Activated T-helper 2 cell treated with anti-CD3 and anti-CD28 coated beads, Interferon-gamma antibody, Interleukin-2, Interleukin-4, amounts not matched to agents 10 μg/mL and 5 μg/mL and 100 μg/mL, durations not matched to agents 14 hours and 24 hours and 36 hours (primary cell): ENCODE data around the gene TSPAN7. TPM values are rescaled to one million over a fixed set of nuclear protein-coding genes. Genes with fewer than 3 reads are reported as not detected.

Experiments used
- DNase-seq: peaks from one replicate; pipeline ENCODE4 v3.0.0; 2021; ENCODE audit warnings: low spot score
- H3K27ac Mint-ChIP-seq: one replicate; pipeline ENCODE4 v1.8.0; 2021; ENCODE audit warnings: mixed read lengths
- H3K27me3 Mint-ChIP-seq: one replicate; pipeline ENCODE4 v1.8.0; 2021; ENCODE audit warnings: low read depth, mixed read lengths
- H3K36me3 Mint-ChIP-seq: one replicate; pipeline ENCODE4 v1.8.0; 2021; ENCODE audit warnings: low read depth, mixed read lengths
- H3K4me1 Mint-ChIP-seq: one replicate; pipeline ENCODE4 v1.8.0; 2021; ENCODE audit warnings: low read depth, mixed read lengths
- H3K4me3 Mint-ChIP-seq: one replicate; pipeline ENCODE4 v1.8.0; 2021; ENCODE audit warnings: low read depth, mild to moderate bottlenecking, moderate library complexity, mixed read lengths
- H3K9me3 Mint-ChIP-seq: one replicate; pipeline ENCODE4 v1.8.0; 2021; ENCODE audit warnings: mixed read lengths
- intact Hi-C: fragments of 100-400 bp; cut with micrococcal nuclease; formaldehyde crosslinking; loops from one replicate; pipeline ENCODE4 v1.15.1; 2023
- total RNA-seq: library from RNA; stranded (reverse); gene quantifications from 2 replicates; pipeline ENCODE4 v1.2.3, GENCODE V29; 2022

Gene TSPAN7
- total RNA-seq, 1 donor from 2014 or later = not detected

DNA sequence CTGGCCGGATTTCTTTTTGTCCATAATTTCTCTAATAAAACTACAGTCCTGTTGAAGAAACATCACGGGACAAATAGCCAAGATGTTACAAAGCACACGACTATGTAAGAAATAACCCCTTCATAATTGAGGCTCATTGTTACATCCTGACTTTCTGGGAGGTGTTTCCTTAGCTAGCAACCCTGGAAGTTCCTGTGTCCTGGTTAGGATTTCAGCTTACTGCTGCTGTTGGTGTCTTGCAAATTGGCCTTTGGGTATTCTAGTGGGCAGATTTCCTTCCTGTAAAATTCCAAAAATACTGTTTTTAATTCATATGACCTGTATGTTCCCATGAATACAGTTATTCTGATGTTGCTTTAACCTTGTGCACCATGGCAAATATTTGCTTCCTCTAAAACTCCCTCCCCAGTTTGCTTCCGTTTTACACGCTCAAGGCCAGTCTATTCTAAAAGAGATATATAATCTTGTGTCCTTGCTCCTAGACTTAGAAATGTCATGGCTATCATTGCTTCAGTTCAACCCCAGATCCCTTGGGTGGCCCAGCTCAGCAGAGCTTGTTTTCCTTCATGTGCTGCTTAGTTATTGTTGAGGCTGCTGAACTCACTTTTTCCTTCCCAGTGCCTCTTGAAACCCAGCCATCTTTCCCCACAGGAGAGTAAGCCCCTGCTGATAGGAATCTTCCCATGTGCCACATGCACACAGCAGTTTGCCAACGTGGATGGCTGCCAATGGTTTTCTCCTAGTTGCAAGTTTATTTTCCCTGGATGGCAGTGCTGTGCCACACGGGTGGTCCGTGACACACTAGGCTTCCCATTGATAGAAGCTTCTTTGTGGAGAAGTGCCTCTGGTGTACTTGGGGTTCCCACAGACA lies 75.8 kb downstream of the TSPAN7 start:
- no peak for DNase-seq
- H3K27ac Mint-ChIP-seq = no peak overlapping the region
- H3K4me1 Mint-ChIP-seq = peaks cover 7% of the 10 kb centered on the region
- H3K4me3 Mint-ChIP-seq = no peak overlapping the region
- H3K9me3 Mint-ChIP-seq = no peaks in the 10 kb centered on the region
- intact Hi-C loops = no loop called here
- no peaks in the 10 kb centered on the region for H3K36me3 Mint-ChIP-seq
- H3K27me3 Mint-ChIP-seq = peaks cover 9% of the 10 kb centered on the region

GRCh38 chrX:38638952-38639529 lies 77.7 kb downstream of the TSPAN7 start:
- H3K9me3 Mint-ChIP-seq = no peaks in the 10 kb centered on the region
- H3K4me3 Mint-ChIP-seq = no peak overlapping the region
- no peak overlapping the region for H3K27ac Mint-ChIP-seq
- no peaks in the 10 kb centered on the region for H3K36me3 Mint-ChIP-seq
- DNase-seq = no peak
- H3K27me3 Mint-ChIP-seq = peaks cover 12% of the 10 kb centered on the region
- intact Hi-C loops = no loop called here
- H3K4me1 Mint-ChIP-seq = peaks cover 5% of the 10 kb centered on the region

DNA sequence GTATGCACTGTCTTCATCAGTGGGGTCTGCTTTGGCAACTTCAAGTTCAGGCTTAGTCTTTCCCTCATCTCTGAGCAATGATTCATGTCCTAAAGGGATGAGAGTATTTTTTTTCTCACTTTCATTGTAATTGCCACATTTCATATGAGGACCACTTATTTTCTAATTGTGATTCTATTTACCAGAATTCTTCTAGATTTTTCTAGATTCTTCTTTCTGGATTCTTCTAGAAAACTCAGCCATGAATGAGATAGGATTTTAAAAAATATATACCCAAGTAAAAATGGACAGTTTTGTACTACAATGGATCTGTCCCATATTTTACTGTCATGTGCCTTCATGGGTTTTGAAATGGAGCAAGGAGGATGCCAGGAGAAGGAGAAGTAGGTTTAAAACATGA lies 78.4 kb downstream of the TSPAN7 start:
- H3K27ac Mint-ChIP-seq = no peak overlapping the region
- intact Hi-C loops = no loop called here
- H3K4me3 Mint-ChIP-seq = no peak overlapping the region
- peaks cover 12% of the 10 kb centered on the region for H3K27me3 Mint-ChIP-seq
- no peaks in the 10 kb centered on the region for H3K36me3 Mint-ChIP-seq
- peaks cover 3% of the 10 kb centered on the region for H3K4me1 Mint-ChIP-seq
- H3K9me3 Mint-ChIP-seq = no peaks in the 10 kb centered on the region
- DNase-seq = no peak

GRCh38 chrX:38641197-38641596 lies 79.9 kb downstream of the TSPAN7 start:
- no peak for DNase-seq
- peaks cover 13% of the 10 kb centered on the region for H3K27me3 Mint-ChIP-seq
- H3K36me3 Mint-ChIP-seq = no peaks in the 10 kb centered on the region
- peaks cover 1% of the 10 kb centered on the region for H3K4me1 Mint-ChIP-seq
- H3K9me3 Mint-ChIP-seq = no peaks in the 10 kb centered on the region
- intact Hi-C loops = no loop called here
- no peak overlapping the region for H3K27ac Mint-ChIP-seq
- no peak overlapping the region for H3K4me3 Mint-ChIP-seq

DNA sequence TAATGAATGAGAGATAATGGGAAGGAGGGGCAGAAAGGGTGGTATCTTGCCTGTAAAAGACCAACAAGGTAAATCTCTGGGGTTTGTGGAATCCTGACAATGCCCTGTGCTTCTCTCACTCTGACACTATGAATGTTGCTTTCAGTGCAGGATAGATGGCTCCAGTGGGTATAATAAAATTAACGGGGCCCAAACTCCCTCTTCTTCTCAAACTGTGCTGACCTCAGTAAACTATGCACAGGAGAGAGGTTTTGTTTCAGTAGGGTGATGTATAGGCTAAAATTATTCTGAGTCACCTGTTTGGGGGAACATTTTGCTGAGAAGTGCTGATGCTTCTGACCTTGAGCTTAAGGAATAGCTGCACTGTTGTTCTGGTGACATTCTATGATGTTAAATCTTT lies 82.6 kb downstream of the TSPAN7 start:
- Mint-ChIP-seq H3K27ac (no peak overlapping the region), H3K36me3 (no peaks in the 10 kb centered on the region), H3K27me3 (peaks cover 14% of the 10 kb centered on the region), H3K4me1 (peaks cover 3% of the 10 kb centered on the region), H3K4me3 (no peak overlapping the region), H3K9me3 (no peaks in the 10 kb centered on the region)
- no peak for DNase-seq
- intact Hi-C loops = no loop called here

- intact Hi-C loops = no loop called here
- no peaks in the 10 kb centered on the region for H3K9me3 Mint-ChIP-seq
- H3K36me3 Mint-ChIP-seq = no peaks in the 10 kb centered on the region
- no peak for DNase-seq
- no peak overlapping the region for H3K4me3 Mint-ChIP-seq
- peaks cover 11% of the 10 kb centered on the region for H3K27me3 Mint-ChIP-seq
- H3K27ac Mint-ChIP-seq = no peak overlapping the region
- peaks cover 3% of the 10 kb centered on the region for H3K4me1 Mint-ChIP-seq
These were observed 84.8 kb downstream of the TSPAN7 start for GRCh38 chrX:38646129-38646528.

GRCh38 chrX:38649221-38649620 lies 87.9 kb downstream of the TSPAN7 start:
- DNase-seq = no peak
- Mint-ChIP-seq H3K27me3 (peaks cover 2% of the 10 kb centered on the region), H3K36me3 (no peaks in the 10 kb centered on the region), H3K4me1 (peaks cover 3% of the 10 kb centered on the region), H3K4me3 (no peak overlapping the region), H3K9me3 (no peaks in the 10 kb centered on the region), H3K27ac (no peak overlapping the region)
- intact Hi-C loops = no loop called here

- H3K4me1 Mint-ChIP-seq = peaks cover 3% of the 10 kb centered on the region
- H3K9me3 Mint-ChIP-seq = no peaks in the 10 kb centered on the region
- DNase-seq = no peak
- intact Hi-C loops = no loop called here
- no peak overlapping the region for H3K27ac Mint-ChIP-seq
- no peaks in the 10 kb centered on the region for H3K36me3 Mint-ChIP-seq
- peaks cover 2% of the 10 kb centered on the region for H3K27me3 Mint-ChIP-seq
- H3K4me3 Mint-ChIP-seq = no peak overlapping the region
These were observed 88.6 kb downstream of the TSPAN7 start for GRCh38 chrX:38649674-38650647.

DNA sequence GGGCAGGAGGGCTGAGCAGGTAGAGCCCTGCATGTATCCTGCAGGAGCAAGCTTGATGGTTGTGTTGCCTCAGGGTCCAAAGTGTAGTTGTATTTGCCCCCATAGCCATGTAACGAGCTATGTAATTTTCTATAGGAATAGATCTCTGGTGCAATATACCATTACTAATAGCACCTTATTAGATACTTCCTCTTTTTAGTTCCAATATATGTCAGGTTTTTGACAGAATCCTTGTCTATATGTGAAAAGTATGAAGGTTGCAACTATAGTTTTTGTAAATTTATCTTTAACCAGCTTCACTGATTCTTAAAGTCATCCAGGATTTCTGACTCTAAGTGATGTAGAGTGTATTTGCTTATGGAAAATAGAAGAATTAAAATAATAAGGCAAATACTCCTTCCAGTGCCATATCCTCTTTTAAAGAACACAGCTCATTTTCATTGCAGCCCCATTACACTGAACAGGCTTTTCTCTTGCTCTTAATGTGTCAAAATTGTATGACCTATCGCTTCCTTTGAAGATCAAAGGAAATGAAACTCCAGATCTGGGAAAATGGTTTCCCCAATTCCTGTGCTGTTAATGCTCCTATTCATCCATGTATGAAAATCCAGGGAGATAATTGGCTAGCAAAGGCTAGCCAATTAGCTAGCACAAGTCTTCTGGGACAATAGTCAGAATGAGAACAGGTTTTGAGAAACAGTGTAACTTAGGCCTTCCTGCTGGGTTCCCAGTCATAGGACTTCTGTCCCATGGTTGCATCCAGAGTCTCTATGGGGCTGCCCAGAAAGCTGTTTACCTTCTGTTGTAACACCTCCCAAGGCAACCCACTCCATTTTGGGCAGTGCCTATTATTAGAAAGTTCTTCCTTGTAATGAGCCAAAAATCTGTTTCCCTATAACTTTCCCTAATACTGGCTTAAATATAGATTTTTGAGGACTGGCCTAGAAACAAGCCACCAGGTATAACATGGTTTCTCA lies 90.6 kb downstream of the TSPAN7 start:
- intact Hi-C loops = no loop called here
- Mint-ChIP-seq H3K36me3 (no peaks in the 10 kb centered on the region), H3K4me1 (no peaks in the 10 kb centered on the region), H3K9me3 (no peaks in the 10 kb centered on the region), H3K27me3 (no peaks in the 10 kb centered on the region), H3K4me3 (no peak overlapping the region), H3K27ac (no peak overlapping the region)
- no peak for DNase-seq

- intact Hi-C loops = no loop called here
- DNase-seq = no peak
- no peaks in the 10 kb centered on the region for H3K9me3 Mint-ChIP-seq
These were observed 91.6 kb downstream of the TSPAN7 start for GRCh38 chrX:38652934-38653442.

DNA sequence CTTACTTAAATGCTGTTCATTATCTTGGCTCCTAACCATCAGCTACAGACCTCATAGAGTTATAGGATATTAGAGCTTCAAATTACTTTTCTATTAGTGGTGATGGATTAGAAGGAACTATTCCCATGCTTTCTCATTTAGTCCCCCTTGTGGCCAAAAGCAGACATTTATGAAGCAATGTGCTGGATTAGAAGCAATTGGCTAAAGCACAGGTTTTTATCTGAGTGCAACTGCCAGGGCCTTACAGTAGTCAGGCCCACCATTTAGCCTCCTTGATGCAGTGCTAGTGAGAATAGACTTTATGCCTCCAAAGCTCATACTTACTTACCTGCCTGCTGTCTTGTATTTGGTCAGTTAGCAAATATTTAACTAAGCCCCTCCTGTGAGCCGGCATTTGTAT lies 93.0 kb downstream of the TSPAN7 start:
- Mint-ChIP-seq H3K4me3 (no peak overlapping the region), H3K27me3 (no peaks in the 10 kb centered on the region), H3K27ac (no peak overlapping the region), H3K36me3 (no peaks in the 10 kb centered on the region), H3K9me3 (no peaks in the 10 kb centered on the region), H3K4me1 (no peaks in the 10 kb centered on the region)
- intact Hi-C loops = no loop called here
- DNase-seq = no peak

More at GRCh38 chrX:38652934-38653442, 91.6 kb downstream of the TSPAN7 start:
- H3K4me1 Mint-ChIP-seq = no peaks in the 10 kb centered on the region
- no peaks in the 10 kb centered on the region for H3K27me3 Mint-ChIP-seq
- H3K27ac Mint-ChIP-seq = no peak overlapping the region
- H3K4me3 Mint-ChIP-seq = no peak overlapping the region
- no peaks in the 10 kb centered on the region for H3K36me3 Mint-ChIP-seq
